WTC11 (cell line): ENCODE data around the gene CCDC87. TPM values are rescaled to one million over a fixed set of nuclear protein-coding genes. Genes with fewer than 3 reads are reported as not detected.

ENCODE experiments used
- ATAC-seq: fragments of 200-7000 bp; cut with Tn5 transposase; 2 replicates; pipeline ENCODE4 v1.10.0; 2021; ENCODE audit warnings: mild to moderate bottlenecking, moderate library complexity
- CTCF ChIA-PET: fragments of 300-600 bp; sonication (Branson Sonifier 250); formaldehyde crosslinking; loops from one replicate; lab custom pipeline; 2021; ENCODE audit warnings: antibody characterized with exemption; lab: Charles Lee
- POLR2A ChIA-PET: fragments of 350-600 bp; sonication (Branson Sonifier 250); formaldehyde crosslinking; loops from one replicate; lab custom pipeline; 2021; ENCODE audit warnings: antibody characterized with exemption; lab: Charles Lee
- DNase-seq: peaks from one replicate; pipeline ENCODE4 v3.0.0; 2021; ENCODE audit warnings: low spot score
- H3K27ac Mint-ChIP-seq: 2 replicates; pipeline ENCODE4 v1.8.0; 2021; ENCODE audit warnings: mixed read lengths
- H3K27me3 Mint-ChIP-seq: 2 replicates; pipeline ENCODE4 v1.8.0; 2021; ENCODE audit warnings: low read depth, mild to moderate bottlenecking, moderate library complexity, mixed read lengths
- H3K36me3 Mint-ChIP-seq: 2 replicates; pipeline ENCODE4 v1.8.0; 2021; ENCODE audit warnings: mixed read lengths
- H3K4me1 Mint-ChIP-seq: 2 replicates; pipeline ENCODE4 v1.8.0; 2022; ENCODE audit warnings: mixed read lengths
- H3K4me3 Mint-ChIP-seq: 2 replicates; pipeline ENCODE4 v1.8.0; 2021; ENCODE audit warnings: mild to moderate bottlenecking, moderate library complexity, mixed read lengths
- H3K9me3 Mint-ChIP-seq: 2 replicates; pipeline ENCODE4 v1.8.0; 2021; ENCODE audit warnings: mixed read lengths
- ATF6 ChIP-seq: sonication (generic); formaldehyde crosslinking; IDR thresholded peaks from 2 replicates; pipeline ENCODE4 v1.8.1; 2023; ENCODE audit warnings: mild to moderate bottlenecking, missing genetic modification reagents
- CTCF ChIP-seq: fragments of 200-600 bp; IDR thresholded peaks from 2 replicates; pipeline ENCODE4 v1.8.0; 2022; ENCODE audit warnings: antibody characterized with exemption
- FOXP1 ChIP-seq: sonication (generic); formaldehyde crosslinking; IDR thresholded peaks from 2 replicates; pipeline ENCODE4 v1.8.0; 2022; ENCODE audit warnings: missing genetic modification reagents, mild to moderate bottlenecking, moderate library complexity, borderline replicate concordance
- HMGA2 ChIP-seq: fragments of 250-450 bp; sonication (Bioruptor Pico); IDR thresholded peaks from 2 replicates; pipeline ENCODE4 v1.4.0; 2021; ENCODE audit warnings: mild to moderate bottlenecking, moderate library complexity
- IRF2 ChIP-seq: sonication (generic); formaldehyde crosslinking; IDR thresholded peaks from 2 replicates; pipeline ENCODE4 v1.8.0; 2022; ENCODE audit warnings: low read depth, missing genetic modification reagents, borderline replicate concordance
- JAZF1 ChIP-seq: fragments of 250-450 bp; sonication (Bioruptor Pico); IDR thresholded peaks from 2 replicates; pipeline ENCODE4 v1.9.0; 2021; ENCODE audit warnings: moderate library complexity, mild to moderate bottlenecking, inconsistent platforms
- KAT7 ChIP-seq: sonication (generic); formaldehyde crosslinking; IDR thresholded peaks from 2 replicates; pipeline ENCODE4 v1.8.1; 2023; ENCODE audit warnings: missing genetic modification reagents, mild to moderate bottlenecking, borderline replicate concordance
- NFE2L1 ChIP-seq: sonication (generic); formaldehyde crosslinking; IDR thresholded peaks from 2 replicates; pipeline ENCODE4 v1.8.1; 2023; ENCODE audit warnings: missing genetic modification reagents
- PRRX2 ChIP-seq: fragments of 250-450 bp; sonication (Bioruptor Pico); IDR thresholded peaks from 2 replicates; pipeline ENCODE4 v1.8.0; 2021; ENCODE audit warnings: mild to moderate bottlenecking
- RELA ChIP-seq: sonication (generic); formaldehyde crosslinking; IDR thresholded peaks from 2 replicates; pipeline ENCODE4 v1.8.1; 2022; ENCODE audit warnings: missing genetic modification reagents, mild to moderate bottlenecking, borderline replicate concordance
- TCF7 ChIP-seq: sonication (generic); formaldehyde crosslinking; IDR thresholded peaks from 2 replicates; pipeline ENCODE4 v1.8.0; 2022; ENCODE audit warnings: mild to moderate bottlenecking, low read depth, missing genetic modification reagents, moderate library complexity
- TEAD4 ChIP-seq: sonication (generic); formaldehyde crosslinking; IDR thresholded peaks from 2 replicates; pipeline ENCODE4 v1.8.0; 2022; ENCODE audit warnings: mild to moderate bottlenecking, missing genetic modification reagents
- TP53 ChIP-seq: sonication (generic); formaldehyde crosslinking; IDR thresholded peaks from 2 replicates; pipeline ENCODE4 v1.8.1; 2023; ENCODE audit warnings: mild to moderate bottlenecking, missing genetic modification reagents
- USF2 ChIP-seq: sonication (generic); formaldehyde crosslinking; IDR thresholded peaks from 2 replicates; pipeline ENCODE4 v1.8.1; 2023; ENCODE audit warnings: mild to moderate bottlenecking, missing genetic modification reagents, moderate library complexity
- ZNF423 ChIP-seq: fragments of 250-450 bp; sonication (Bioruptor Pico); IDR thresholded peaks from 2 replicates; pipeline ENCODE4 v2.1.2; 2022; ENCODE audit warnings: mild to moderate bottlenecking, moderate library complexity
- ZNF512 ChIP-seq: sonication (generic); formaldehyde crosslinking; IDR thresholded peaks from 2 replicates; pipeline ENCODE4 v1.8.1; 2022; ENCODE audit warnings: missing genetic modification reagents, borderline replicate concordance
- total RNA-seq: library from RNA; stranded (reverse); gene quantifications from 3 replicates; pipeline ENCODE4 v1.2.3, GENCODE V29; 2021
- TF ChIP-seq, protein P1 (sequence below): sonication (generic); formaldehyde crosslinking; IDR thresholded peaks from 2 replicates; pipeline ENCODE4 v1.8.1; 2023; ENCODE audit warnings: mild to moderate bottlenecking, moderate library complexity, missing genetic modification reagents
- TF ChIP-seq, protein P2 (sequence below): fragments of 250-450 bp; sonication (Bioruptor Pico); IDR thresholded peaks from 2 replicates; pipeline ENCODE4 v1.9.0; 2021; ENCODE audit warnings: mild to moderate bottlenecking

Gene CCDC87
- total RNA-seq, 1 experiment from 2014 or later = 0.85 TPM

- H3K27ac Mint-ChIP-seq = no peak overlapping the region
- CTCF ChIA-PET = interaction anchor here (1.2 kb wide), 1 partner anchor 41 kb away, joined by 3 read pairs; no protein-coding TSS in a partner anchor
- ATAC-seq = no peak
- POLR2A ChIA-PET = no interaction called here
- no peak overlapping the region for H3K4me3 Mint-ChIP-seq
- TF ChIP-seq HMGA2 (CRISPR knock-in tag) (no peak), KAT7 (no peak), TEAD4 (CRISPR knock-in tag) (no peak), ATF6 (CRISPR knock-in tag) (no peak), IRF2 (CRISPR knock-in tag) (no peak), CTCF (no peak), RELA (no peak), ZNF512 (CRISPR knock-in tag) (no peak), PRRX2 (CRISPR knock-in tag) (no peak)
- TF ChIP-seq, protein P1, sequence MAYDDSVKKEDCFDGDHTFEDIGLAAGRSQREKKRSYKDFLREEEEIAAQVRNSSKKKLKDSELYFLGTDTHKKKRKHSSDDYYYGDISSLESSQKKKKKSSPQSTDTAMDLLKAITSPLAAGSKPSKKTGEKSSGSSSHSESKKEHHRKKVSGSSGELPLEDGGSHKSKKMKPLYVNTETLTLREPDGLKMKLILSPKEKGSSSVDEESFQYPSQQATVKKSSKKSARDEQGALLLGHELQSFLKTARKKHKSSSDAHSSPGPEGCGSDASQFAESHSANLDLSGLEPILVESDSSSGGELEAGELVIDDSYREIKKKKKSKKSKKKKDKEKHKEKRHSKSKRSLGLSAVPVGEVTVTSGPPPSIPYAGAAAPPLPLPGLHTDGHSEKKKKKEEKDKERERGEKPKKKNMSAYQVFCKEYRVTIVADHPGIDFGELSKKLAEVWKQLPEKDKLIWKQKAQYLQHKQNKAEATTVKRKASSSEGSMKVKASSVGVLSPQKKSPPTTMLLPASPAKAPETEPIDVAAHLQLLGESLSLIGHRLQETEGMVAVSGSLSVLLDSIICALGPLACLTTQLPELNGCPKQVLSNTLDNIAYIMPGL (CRISPR knock-in tag) = no peak
- no peak for DNase-seq
- H3K27me3 Mint-ChIP-seq = no peaks in the 10 kb centered on the region; the same call in 1 of the 2 replicates
- no peaks in the 10 kb centered on the region for H3K9me3 Mint-ChIP-seq
- peaks cover 25% of the 10 kb centered on the region for H3K4me1 Mint-ChIP-seq
- H3K36me3 Mint-ChIP-seq = no peaks in the 10 kb centered on the region; the same call in 1 of the 2 replicates
Measured at GRCh38 chr11:66550887-66551286, 42.0 kb downstream of the CCDC87 start.

DNA sequence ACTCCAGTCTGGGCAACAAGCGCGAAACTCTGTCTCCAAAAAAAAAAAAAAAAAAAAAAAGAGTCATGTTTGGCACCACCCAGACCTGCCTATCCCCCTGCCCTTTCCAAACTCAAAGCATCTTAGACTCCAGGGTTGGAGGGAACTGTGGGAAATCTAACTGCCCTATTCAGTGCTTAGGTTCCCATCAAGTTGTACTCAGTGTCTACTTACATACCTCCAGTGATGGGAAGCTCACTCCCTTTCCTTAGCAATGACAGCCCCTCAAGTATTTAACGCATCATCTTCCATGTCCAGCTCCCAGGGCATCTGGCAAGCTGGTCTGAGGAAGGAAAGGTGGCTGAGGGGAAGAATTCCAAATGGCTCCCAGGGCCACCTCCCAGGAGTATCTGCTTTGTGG lies 43.2 kb downstream of the CCDC87 start:
- H3K4me1 Mint-ChIP-seq = peaks cover 29% of the 10 kb centered on the region
- no peaks in the 10 kb centered on the region; the same call in 1 of the 2 replicates for H3K36me3 Mint-ChIP-seq
- no peak overlapping the region for H3K4me3 Mint-ChIP-seq
- no peak for TF ChIP-seq NFE2L1 (CRISPR knock-in tag)
- TF ChIP-seq ZNF423 = no peak
- TF ChIP-seq TEAD4 (CRISPR knock-in tag) = no peak
- TF ChIP-seq KAT7 = no peak
- TF ChIP-seq JAZF1 (CRISPR knock-in tag) = no peak
- TF ChIP-seq CTCF = no peak
- TF ChIP-seq FOXP1 (CRISPR knock-in tag) = no peak
- TF ChIP-seq PRRX2 (CRISPR knock-in tag) = no peak
- no peak for TF ChIP-seq USF2 (CRISPR knock-in tag)
- no peak for TF ChIP-seq TP53 (CRISPR knock-in tag)
- TF ChIP-seq TCF7 (CRISPR knock-in tag) = no peak
- TF ChIP-seq, protein P2, sequence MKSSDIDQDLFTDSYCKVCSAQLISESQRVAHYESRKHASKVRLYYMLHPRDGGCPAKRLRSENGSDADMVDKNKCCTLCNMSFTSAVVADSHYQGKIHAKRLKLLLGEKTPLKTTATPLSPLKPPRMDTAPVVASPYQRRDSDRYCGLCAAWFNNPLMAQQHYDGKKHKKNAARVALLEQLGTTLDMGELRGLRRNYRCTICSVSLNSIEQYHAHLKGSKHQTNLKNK (CRISPR knock-in tag) = no peak
- TF ChIP-seq, all 79 proteins: peak for 0
- Mint-ChIP-seq H3K9me3 (no peaks in the 10 kb centered on the region), H3K27ac (no peak overlapping the region), H3K27me3 (no peaks in the 10 kb centered on the region)
- POLR2A ChIA-PET = no interaction called here
- no peak for ATAC-seq
- no peak for DNase-seq
- CTCF ChIA-PET = interaction anchor here (0.7 to 1.0 kb wide), 2 partner anchors 43 to 303 kb away, joined by 3 read pairs; partner anchors contain the start of gene CCDC87
